ENCODE data around the gene MAP7D2. TPM values are rescaled to one million over a fixed set of nuclear protein-coding genes. Genes with fewer than 3 reads are reported as not detected.

Gene MAP7D2
- total RNA-seq, 1 experiment from 2014 or later: 7.6 TPM

DNA sequence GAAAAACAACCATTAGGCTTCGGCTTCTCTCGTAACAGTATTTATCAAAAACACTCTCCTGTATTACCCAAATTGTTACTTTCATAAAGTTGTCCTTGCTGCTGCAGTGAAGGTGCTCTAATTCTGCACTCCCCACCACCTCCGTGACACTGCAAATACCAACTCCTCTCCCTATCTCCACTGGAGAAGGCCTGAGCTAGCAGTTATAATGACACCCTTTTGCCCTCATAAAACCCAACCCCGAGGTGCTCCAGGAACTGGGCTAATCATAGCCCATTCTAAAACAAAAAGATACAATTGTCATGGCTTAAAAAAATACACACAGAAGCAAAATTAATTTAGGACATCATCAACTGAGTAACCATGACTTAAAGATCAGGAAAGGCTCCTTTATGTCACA, 59.2 kb downstream of the MAP7D2 start:
- in situ Hi-C loops (cut with HindIII; ENCODE audit: low pct_unique_long_range_greater_than_20kb, low sequenced_read_pairs): no loop called here
- POLR2A ChIA-PET: no interaction called here
- no peak for DNase-seq (ENCODE audit: low read depth, low spot score)
- H3K9me3 ChIP-seq (ENCODE audit: control insufficient read depth, insufficient read depth, low read depth, low read length): no peaks in the 10 kb centered on the region
- no peaks in the 10 kb centered on the region for H3K36me3 ChIP-seq (ENCODE audit: control insufficient read depth, insufficient read depth, low read length)
- no peak overlapping the region for H3K4me3 ChIP-seq (ENCODE audit: low read depth in 2 of 2, low read length in 2 of 2)
- no peak for ATAC-seq
- no peak for TF ChIP-seq POLR2AphosphoS5 (IDR thresholded peaks at IDR 0.05; ENCODE audit: low read depth, low read length)
- no peak for TF ChIP-seq TCF7L2 (IDR thresholded peaks at IDR 0.05; ENCODE audit: low read depth, low read length)
- TF ChIP-seq, protein P1, sequence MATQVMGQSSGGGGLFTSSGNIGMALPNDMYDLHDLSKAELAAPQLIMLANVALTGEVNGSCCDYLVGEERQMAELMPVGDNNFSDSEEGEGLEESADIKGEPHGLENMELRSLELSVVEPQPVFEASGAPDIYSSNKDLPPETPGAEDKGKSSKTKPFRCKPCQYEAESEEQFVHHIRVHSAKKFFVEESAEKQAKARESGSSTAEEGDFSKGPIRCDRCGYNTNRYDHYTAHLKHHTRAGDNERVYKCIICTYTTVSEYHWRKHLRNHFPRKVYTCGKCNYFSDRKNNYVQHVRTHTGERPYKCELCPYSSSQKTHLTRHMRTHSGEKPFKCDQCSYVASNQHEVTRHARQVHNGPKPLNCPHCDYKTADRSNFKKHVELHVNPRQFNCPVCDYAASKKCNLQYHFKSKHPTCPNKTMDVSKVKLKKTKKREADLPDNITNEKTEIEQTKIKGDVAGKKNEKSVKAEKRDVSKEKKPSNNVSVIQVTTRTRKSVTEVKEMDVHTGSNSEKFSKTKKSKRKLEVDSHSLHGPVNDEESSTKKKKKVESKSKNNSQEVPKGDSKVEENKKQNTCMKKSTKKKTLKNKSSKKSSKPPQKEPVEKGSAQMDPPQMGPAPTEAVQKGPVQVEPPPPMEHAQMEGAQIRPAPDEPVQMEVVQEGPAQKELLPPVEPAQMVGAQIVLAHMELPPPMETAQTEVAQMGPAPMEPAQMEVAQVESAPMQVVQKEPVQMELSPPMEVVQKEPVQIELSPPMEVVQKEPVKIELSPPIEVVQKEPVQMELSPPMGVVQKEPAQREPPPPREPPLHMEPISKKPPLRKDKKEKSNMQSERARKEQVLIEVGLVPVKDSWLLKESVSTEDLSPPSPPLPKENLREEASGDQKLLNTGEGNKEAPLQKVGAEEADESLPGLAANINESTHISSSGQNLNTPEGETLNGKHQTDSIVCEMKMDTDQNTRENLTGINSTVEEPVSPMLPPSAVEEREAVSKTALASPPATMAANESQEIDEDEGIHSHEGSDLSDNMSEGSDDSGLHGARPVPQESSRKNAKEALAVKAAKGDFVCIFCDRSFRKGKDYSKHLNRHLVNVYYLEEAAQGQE (IDR thresholded peaks at IDR 0.05; ENCODE audit: insufficient read depth in 1 of 2, low read depth in 2 of 2, low read length in 1 of 2): no peak
- TF ChIP-seq SIN3A (IDR thresholded peaks at IDR 0.05; ENCODE audit: borderline replicate concordance, insufficient read depth, low read depth, low read length): no peak
- no peak for TF ChIP-seq CTCF (IDR thresholded peaks at IDR 0.05)
- H3K27ac ChIP-seq (ENCODE audit: low read length): no peak overlapping the region
- no peaks in the 10 kb centered on the region for H3K4me1 ChIP-seq (ENCODE audit: control insufficient read depth, insufficient read depth, low read length)
- no peaks in the 10 kb centered on the region for H3K27me3 ChIP-seq (ENCODE audit: control insufficient read depth, insufficient read depth, low read length)
- CTCF ChIA-PET: no interaction called here
- BruUV-seq (replicated peaks): no TSS peak
- intact Hi-C loops (cut with micrococcal nuclease; ENCODE audit: unreplicated experiment): no loop called here

- ChIA-PET CTCF (no interaction called here), POLR2A (no interaction called here)
- TF ChIP-seq, protein P1 (IDR thresholded peaks at IDR 0.05; ENCODE audit: insufficient read depth in 1 of 2, low read depth in 2 of 2, low read length in 1 of 2): no peak
- TF ChIP-seq POLR2AphosphoS5 (IDR thresholded peaks at IDR 0.05; ENCODE audit: low read depth, low read length) (no peak), TCF7L2 (IDR thresholded peaks at IDR 0.05; ENCODE audit: low read depth, low read length) (no peak), CTCF (IDR thresholded peaks at IDR 0.05) (no peak), SIN3A (IDR thresholded peaks at IDR 0.05; ENCODE audit: borderline replicate concordance, insufficient read depth, low read depth, low read length) (no peak)
- Histone ChIP-seq H3K27ac (ENCODE audit: low read length) (no peak overlapping the region), H3K4me1 (ENCODE audit: control insufficient read depth, insufficient read depth, low read length) (no peaks in the 10 kb centered on the region), H3K9me3 (ENCODE audit: control insufficient read depth, insufficient read depth, low read depth, low read length) (no peaks in the 10 kb centered on the region), H3K4me3 (ENCODE audit: low read depth in 2 of 2, low read length in 2 of 2) (no peak overlapping the region), H3K36me3 (ENCODE audit: control insufficient read depth, insufficient read depth, low read length) (no peaks in the 10 kb centered on the region), H3K27me3 (ENCODE audit: control insufficient read depth, insufficient read depth, low read length) (no peaks in the 10 kb centered on the region)
- in situ Hi-C loops (cut with HindIII; ENCODE audit: low pct_unique_long_range_greater_than_20kb, low sequenced_read_pairs): no loop called here
- ATAC-seq (no peak), DNase-seq (ENCODE audit: low read depth, low spot score) (no peak)
- no TSS peak for BruUV-seq (replicated peaks)
- intact Hi-C loops (cut with micrococcal nuclease; ENCODE audit: unreplicated experiment): no loop called here
Measured at GRCh38 chrX:20056704-20057103, 60.0 kb downstream of the MAP7D2 start.

Data from Panc1 (cell line).